GM23248 (cell line): ENCODE data around the gene RFPL1. TPM values are rescaled to one million over a fixed set of nuclear protein-coding genes. Genes with fewer than 3 reads are reported as not detected.

ENCODE experiments used
- DNase-seq: peaks from one replicate; pipeline ENCODE4 v3.0.0-alpha.2; 2015
- H2AFZ ChIP-seq: fragments of 200-600 bp; sonication (generic); 2 replicates; pipeline ENCODE4 v1.6.1; 2016; ENCODE audit warnings: antibody characterized with exemption
- H3F3A ChIP-seq: fragments of 200-600 bp; sonication (generic); 2 replicates; pipeline ENCODE4 v1.6.1; 2016; ENCODE audit warnings: mild to moderate bottlenecking, antibody characterized with exemption, mixed run types; ENCODE audit not compliant: insufficient read depth
- H3K27ac ChIP-seq: fragments of 200-600 bp; sonication (generic); 2 replicates; pipeline ENCODE4 v1.5.1; 2016; ENCODE audit warnings: mild to moderate bottlenecking
- H3K27me3 ChIP-seq: fragments of 200-600 bp; sonication (generic); replicated peaks from 2 replicates; pipeline ENCODE4 v1.6.1; 2016; ENCODE audit warnings: mild to moderate bottlenecking; ENCODE audit not compliant: insufficient read depth
- H3K36me3 ChIP-seq: fragments of 200-600 bp; sonication (generic); 2 replicates; pipeline ENCODE4 v1.6.1; 2016; ENCODE audit warnings: low read depth, mild to moderate bottlenecking
- H3K4me1 ChIP-seq: fragments of 200-600 bp; sonication (generic); 2 replicates; pipeline ENCODE4 v1.6.1; 2016; ENCODE audit warnings: mild to moderate bottlenecking; ENCODE audit not compliant: insufficient read depth
- H3K4me2 ChIP-seq: fragments of 200-600 bp; sonication (generic); one replicate; pipeline ENCODE4 v1.6.1; 2016; ENCODE audit warnings: mild to moderate bottlenecking; ENCODE audit not compliant: unreplicated experiment
- H3K4me3 ChIP-seq: fragments of 200-600 bp; sonication (generic); 2 replicates; pipeline ENCODE4 v1.5.1; 2016; ENCODE audit warnings: mild to moderate bottlenecking
- H3K79me2 ChIP-seq: fragments of 200-600 bp; sonication (generic); 2 replicates; pipeline ENCODE4 v1.6.1; 2016; ENCODE audit warnings: mild to moderate bottlenecking; ENCODE audit not compliant: insufficient read depth
- H3K9ac ChIP-seq: fragments of 200-600 bp; sonication (generic); 2 replicates; pipeline ENCODE4 v1.6.1; 2016; ENCODE audit warnings: mild to moderate bottlenecking
- H3K9me2 ChIP-seq: fragments of 200-600 bp; sonication (generic); 2 replicates; pipeline ENCODE4 v1.6.1; 2016; ENCODE audit warnings: mixed run types, mild to moderate bottlenecking, moderate library complexity; ENCODE audit not compliant: insufficient read depth
- H3K9me3 ChIP-seq: fragments of 200-600 bp; sonication (generic); one replicate; pipeline ENCODE4 v1.6.1; 2017; ENCODE audit warnings: low read depth
- H4K20me1 ChIP-seq: fragments of 200-600 bp; sonication (generic); 2 replicates; pipeline ENCODE4 v1.6.0; 2016; ENCODE audit not compliant: insufficient read depth
- EZH2 ChIP-seq: fragments of 200-600 bp; sonication (generic); IDR thresholded peaks from 2 replicates; pipeline ENCODE4 v1.6.1; 2018; ENCODE audit warnings: antibody characterized with exemption, mild to moderate bottlenecking; ENCODE audit not compliant: insufficient read depth, poor library complexity, severe bottlenecking
- EZH2phosphoT487 ChIP-seq: fragments of 200-600 bp; sonication (generic); IDR thresholded peaks from 2 replicates; pipeline ENCODE4 v1.6.1; 2018; ENCODE audit warnings: antibody characterized with exemption, moderate library complexity, mild to moderate bottlenecking, low read depth; ENCODE audit not compliant: insufficient read depth
- WGBS, 2 experiments: methylation state at CpG; one replicate each; pipeline ENCODE4 v1.1.6; 2015 to 2017; ENCODE audit warnings: low lambda C conversion rate in 2 of 2, low coverage in 1 of 2; ENCODE audit errors: missing lambda C conversion rate in 2 of 2; 5-methylcytosine and 5-hydroxymethylcytosine counted together
- in situ Hi-C: fragments of 300-500 bp; cut with MboI; formaldehyde crosslinking; loops from 2 replicates; pipeline ENCODE4 v1.15.0; 2020
- polyA plus RNA-seq: library from polyadenylated mRNA; unstranded; fragments of >200 nt; fragmentation: Nextera tagmentation; extraction: Ambion mirVana; gene quantifications from 2 replicates; pipeline ENCODE4 v1.2.1, GENCODE V29; 2016
- total RNA-seq: library from RNA; depleted of rRNA; stranded (reverse); fragments of >200 nt; shearing (Covaris generic); gene quantifications from 2 replicates; pipeline ENCODE4 v1.2.3, GENCODE V29; 2014

RFPL1 gene
- total and polyA plus RNA-seq, 2 experiments from 2014 or later, result not detected

DNA sequence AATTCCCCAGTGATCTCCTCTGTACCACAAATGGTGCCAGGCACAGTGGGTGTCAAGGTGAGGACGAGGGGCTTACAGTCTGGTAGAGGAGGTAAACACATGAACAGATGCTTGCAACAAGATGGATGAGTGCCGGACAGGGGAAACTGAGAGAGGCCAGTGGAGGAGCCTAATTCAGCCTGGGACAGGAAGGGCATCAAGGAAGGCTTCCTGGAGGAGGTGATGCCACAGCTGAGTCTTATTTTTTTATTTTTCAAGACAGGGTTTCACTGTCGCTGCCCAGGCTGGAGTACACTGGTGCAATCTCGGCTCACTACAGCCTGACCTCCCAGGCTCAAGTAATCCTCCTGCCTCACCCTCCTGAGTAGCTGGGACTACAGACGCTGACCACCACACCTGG is 22.9 kb downstream of the RFPL1 start:
- Histone ChIP-seq H3K4me1 (no peaks in the 10 kb centered on the region), H3K36me3 (no peaks in the 10 kb centered on the region), H4K20me1 (no peaks in the 10 kb centered on the region), H3K9ac (no peak overlapping the region), H3K4me2 (no peak overlapping the region), H3K79me2 (no peaks in the 10 kb centered on the region), H3K27me3 (no peaks in the 10 kb centered on the region), H3K9me2 (no peaks in the 10 kb centered on the region), H3K4me3 (no peak overlapping the region), H3F3A (no peaks in the 10 kb centered on the region), H3K27ac (no peak overlapping the region), H3K9me3 (no peaks in the 10 kb centered on the region), H2AFZ (no peak overlapping the region)
- TF ChIP-seq EZH2phosphoT487 (no peak), EZH2 (no peak)
- 78 to 80% methylated on average over 5 of the region's 5 CpGs for WGBS, 2 experiments
- in situ Hi-C loops, result loop anchor here (25.0 kb wide), 1 partner anchor 99 kb away; no protein-coding TSS in a partner anchor
- no peak for DNase-seq

DNA sequence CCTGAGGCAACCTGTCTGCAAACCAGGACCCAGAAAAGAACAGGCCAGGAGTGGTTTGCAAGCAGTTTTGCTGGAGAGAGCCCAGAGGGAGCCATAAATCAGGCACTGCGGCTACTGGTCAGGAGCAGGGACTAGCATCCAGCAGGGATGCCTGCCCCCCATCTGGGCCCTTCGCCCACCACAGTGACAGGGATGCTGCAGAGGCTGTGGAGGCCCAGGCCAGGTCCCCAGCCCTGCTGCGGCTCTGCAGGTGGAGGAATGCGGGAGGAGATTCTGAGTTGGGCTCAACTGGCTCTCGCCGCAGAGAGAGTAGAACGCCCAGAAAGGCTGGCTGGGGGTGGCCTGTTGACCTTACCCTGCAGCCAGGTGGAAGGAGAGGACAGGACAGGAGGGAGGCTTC is 25.2 kb downstream of the RFPL1 start:
- H3K79me2 ChIP-seq, result no peaks in the 10 kb centered on the region
- no peak overlapping the region for H2AFZ ChIP-seq
- no peak overlapping the region for H3K27ac ChIP-seq
- in situ Hi-C loops, result loop anchor here (25.0 kb wide), 1 partner anchor 101 kb away; no protein-coding TSS in a partner anchor
- no peaks in the 10 kb centered on the region for H3K27me3 ChIP-seq
- H3K9me2 ChIP-seq, result no peaks in the 10 kb centered on the region
- 88% methylated on average over 7 of the region's 7 CpGs for WGBS, 2 experiments
- no peaks in the 10 kb centered on the region for H3F3A ChIP-seq
- no peaks in the 10 kb centered on the region for H3K4me1 ChIP-seq
- no peaks in the 10 kb centered on the region for H3K36me3 ChIP-seq
- H3K4me3 ChIP-seq, result no peak overlapping the region
- no peak overlapping the region for H3K4me2 ChIP-seq
- TF ChIP-seq EZH2phosphoT487, result no peak
- TF ChIP-seq EZH2, result no peak
- H3K9ac ChIP-seq, result no peak overlapping the region
- H4K20me1 ChIP-seq, result no peaks in the 10 kb centered on the region
- H3K9me3 ChIP-seq, result no peaks in the 10 kb centered on the region
- DNase-seq, result no peak

DNA sequence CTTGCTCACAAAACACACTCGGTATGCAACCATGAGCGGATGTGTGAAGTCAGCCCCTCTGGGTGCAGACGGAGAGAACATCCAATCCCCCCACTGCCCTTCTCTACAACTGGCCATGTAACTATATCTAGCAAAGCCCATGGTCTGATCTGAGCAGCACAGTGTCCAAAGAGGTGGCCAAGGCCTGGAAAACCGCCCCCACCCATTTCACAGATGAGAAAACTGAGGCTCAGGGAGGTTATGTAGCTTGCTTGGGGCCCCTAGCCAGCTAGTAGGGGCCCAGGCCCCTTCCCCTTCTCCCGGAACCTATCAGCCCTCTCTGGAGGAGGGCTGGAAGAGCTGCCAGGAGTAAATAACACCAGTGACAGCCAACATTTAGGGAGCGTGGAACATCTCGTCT is 26.2 kb downstream of the RFPL1 start:
- Histone ChIP-seq H3K4me2 (no peak overlapping the region), H4K20me1 (no peaks in the 10 kb centered on the region), H3K9me2 (no peaks in the 10 kb centered on the region), H2AFZ (no peak overlapping the region), H3K79me2 (no peaks in the 10 kb centered on the region), H3K9ac (no peak overlapping the region), H3K36me3 (no peaks in the 10 kb centered on the region), H3F3A (no peaks in the 10 kb centered on the region), H3K4me1 (no peaks in the 10 kb centered on the region), H3K27ac (no peak overlapping the region), H3K9me3 (no peaks in the 10 kb centered on the region), H3K4me3 (no peak overlapping the region), H3K27me3 (peaks cover 9% of the 10 kb centered on the region; the same call in 1 of the 2 replicates)
- TF ChIP-seq EZH2 (no peak), EZH2phosphoT487 (no peak)
- in situ Hi-C loops, result loop anchor here (25.0 kb wide), 1 partner anchor 102 kb away; no protein-coding TSS in a partner anchor
- WGBS, 2 experiments, result 77 to 82% methylated on average over 7 of the region's 7 CpGs
- no peak for DNase-seq

DNA sequence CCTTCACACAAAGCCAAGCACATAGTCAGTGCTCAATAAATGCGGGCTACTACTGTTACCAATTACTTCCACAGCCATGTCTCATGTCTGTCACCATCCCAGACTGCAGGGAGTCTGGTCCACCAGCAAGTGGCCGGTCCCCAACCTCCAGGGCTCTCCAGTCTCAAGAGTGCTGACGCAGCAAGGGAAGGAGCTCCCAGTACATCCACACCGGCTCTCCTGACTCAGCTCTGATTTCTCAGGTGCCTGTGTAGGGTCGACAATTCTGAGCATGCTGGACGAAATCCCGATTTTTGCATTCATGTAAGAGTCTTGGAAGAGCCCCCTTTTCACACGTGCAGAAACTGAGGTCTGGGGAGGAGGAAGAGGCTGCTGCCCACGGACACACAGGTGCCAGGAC is 31.4 kb downstream of the RFPL1 start:
- no peaks in the 10 kb centered on the region for H3K9me2 ChIP-seq
- H2AFZ ChIP-seq, result no peak overlapping the region
- in situ Hi-C loops, result loop anchor here (25.0 kb wide), 1 partner anchor 107 kb away; no protein-coding TSS in a partner anchor
- no peaks in the 10 kb centered on the region for H3K4me1 ChIP-seq
- H3K79me2 ChIP-seq, result no peaks in the 10 kb centered on the region
- no peak for TF ChIP-seq EZH2phosphoT487
- TF ChIP-seq EZH2, result no peak
- no peak overlapping the region for H3K27ac ChIP-seq
- H3K9ac ChIP-seq, result no peak overlapping the region
- H3K4me3 ChIP-seq, result no peak overlapping the region
- peaks cover 9% of the 10 kb centered on the region; the same call in 1 of the 2 replicates for H3K27me3 ChIP-seq
- no peaks in the 10 kb centered on the region for H3K36me3 ChIP-seq
- 70 to 73% methylated on average over 9 of the region's 9 CpGs for WGBS, 2 experiments
- no peak for DNase-seq
- no peaks in the 10 kb centered on the region for H3F3A ChIP-seq
- H4K20me1 ChIP-seq, result no peaks in the 10 kb centered on the region
- H3K4me2 ChIP-seq, result no peak overlapping the region
- no peaks in the 10 kb centered on the region for H3K9me3 ChIP-seq
